ENCODE results near the gene ZEB2. TPM values are rescaled to one million over a fixed set of nuclear protein-coding genes. Genes with fewer than 3 reads are reported as not detected.

The ZEB2 gene
- total RNA-seq, 2 donors from 2014 or later = 49.5 to 61.1 TPM

GRCh38 chr2:144464730-144465129, 55.2 kb downstream of the ZEB2 start:
- peaks cover 3% of the 10 kb centered on the region for H3K36me3 Mint-ChIP-seq (ENCODE audit: low read depth)
- peaks cover 8% of the 10 kb centered on the region for H3K4me1 Mint-ChIP-seq
- no peak overlapping the region for H3K27ac Mint-ChIP-seq
- no peaks in the 10 kb centered on the region for H3K9me3 ChIP-seq (ENCODE audit: control insufficient read depth, low read length, poor library complexity, severe bottlenecking)
- ATAC-seq (no peak), DNase-seq (no peak)
- peaks cover 7% of the 10 kb centered on the region for H3K27me3 Mint-ChIP-seq
- H3K4me3 Mint-ChIP-seq = no peak overlapping the region

- peaks cover 3% of the 10 kb centered on the region for H3K36me3 Mint-ChIP-seq (ENCODE audit: low read depth)
- peaks cover 15% of the 10 kb centered on the region for H3K4me1 Mint-ChIP-seq
- ATAC-seq (no peak), DNase-seq (no peak)
- peak overlapping the region; percentile 27 for H3K27ac Mint-ChIP-seq
- H3K27me3 Mint-ChIP-seq = peaks cover 2% of the 10 kb centered on the region
- H3K4me3 Mint-ChIP-seq = no peak overlapping the region
- no peaks in the 10 kb centered on the region for H3K9me3 ChIP-seq (ENCODE audit: control insufficient read depth, low read length, poor library complexity, severe bottlenecking)
Measured at GRCh38 chr2:144463266-144463665, 56.7 kb downstream of the ZEB2 start.

- peaks cover 11% of the 10 kb centered on the region for H3K4me1 Mint-ChIP-seq
- ATAC-seq = no peak
- peaks cover 3% of the 10 kb centered on the region for H3K36me3 Mint-ChIP-seq (ENCODE audit: low read depth)
Measured at GRCh38 chr2:144462266-144462665, 57.7 kb downstream of the ZEB2 start.

DNA sequence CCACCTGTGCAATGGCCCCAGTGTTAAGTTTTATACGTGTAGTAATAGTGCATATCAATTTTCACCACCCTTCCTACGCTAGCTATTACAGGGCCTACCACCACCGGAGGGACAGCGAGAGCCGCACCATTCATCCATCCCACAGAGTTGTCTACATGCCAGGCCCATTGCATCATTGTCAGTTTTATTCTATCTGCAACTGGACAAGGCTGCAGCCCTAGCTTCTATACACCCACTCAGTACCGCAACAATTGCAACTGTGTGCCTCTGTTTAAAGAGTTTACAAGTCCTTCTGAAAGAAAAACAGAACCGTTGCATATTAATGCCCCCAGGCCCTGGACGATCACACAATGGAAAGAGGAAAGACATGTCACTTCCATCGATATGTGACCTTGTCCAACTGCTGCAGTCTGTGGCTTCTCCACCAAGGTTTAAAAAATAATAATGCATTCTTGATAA, 58.6 kb downstream of the ZEB2 start:
- peaks cover 13% of the 10 kb centered on the region for H3K4me1 Mint-ChIP-seq
- H3K27me3 Mint-ChIP-seq = peaks cover 12% of the 10 kb centered on the region
- H3K9me3 ChIP-seq (ENCODE audit: control insufficient read depth, low read length, poor library complexity, severe bottlenecking) = no peaks in the 10 kb centered on the region
- peaks cover 3% of the 10 kb centered on the region for H3K36me3 Mint-ChIP-seq (ENCODE audit: low read depth)
- H3K4me3 Mint-ChIP-seq = no peak overlapping the region
- no peak for ATAC-seq
- H3K27ac Mint-ChIP-seq = peak overlapping the region; percentile 9
- no peak for DNase-seq

More at GRCh38 chr2:144462266-144462665, 57.7 kb downstream of the ZEB2 start:
- Mint-ChIP-seq H3K4me3 (no peak overlapping the region), H3K27ac (peak overlapping the region; percentile 9), H3K27me3 (peaks cover 5% of the 10 kb centered on the region)
- no peak for DNase-seq
- H3K9me3 ChIP-seq (ENCODE audit: control insufficient read depth, low read length, poor library complexity, severe bottlenecking) = no peaks in the 10 kb centered on the region

GRCh38 chr2:144460727-144461307, 59.1 kb downstream of the ZEB2 start:
- no peak overlapping the region for H3K27ac Mint-ChIP-seq
- ATAC-seq (no peak), DNase-seq (no peak)
- peaks cover 14% of the 10 kb centered on the region for H3K27me3 Mint-ChIP-seq
- no peak overlapping the region for H3K4me3 Mint-ChIP-seq
- peaks cover 13% of the 10 kb centered on the region for H3K4me1 Mint-ChIP-seq
- no peaks in the 10 kb centered on the region for H3K9me3 ChIP-seq (ENCODE audit: control insufficient read depth, low read length, poor library complexity, severe bottlenecking)
- peaks cover 3% of the 10 kb centered on the region for H3K36me3 Mint-ChIP-seq (ENCODE audit: low read depth)

DNA sequence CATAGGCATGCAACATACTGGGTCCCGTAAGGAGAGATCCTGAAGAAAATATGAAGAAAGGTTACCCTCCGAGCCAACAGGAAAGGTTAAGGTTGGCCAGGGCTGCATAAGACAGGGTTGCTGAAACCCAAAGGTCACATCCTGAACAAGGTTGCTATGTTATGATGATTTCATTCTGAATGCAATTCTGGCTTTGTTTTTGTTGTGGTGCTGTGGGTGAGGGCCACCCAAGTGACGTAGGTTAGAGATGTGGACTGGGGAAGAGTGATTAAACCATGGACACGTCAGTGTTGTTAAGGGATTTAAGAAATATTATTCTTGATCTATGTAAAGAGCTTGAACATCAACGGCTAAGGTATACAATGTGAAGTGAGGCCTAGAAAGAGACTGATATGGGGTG, 60.0 kb downstream of the ZEB2 start:
- peaks cover 20% of the 10 kb centered on the region for H3K27me3 Mint-ChIP-seq
- H3K4me1 Mint-ChIP-seq = peaks cover 18% of the 10 kb centered on the region
- peaks cover 3% of the 10 kb centered on the region for H3K36me3 Mint-ChIP-seq (ENCODE audit: low read depth)
- H3K4me3 Mint-ChIP-seq = no peak overlapping the region
- DNase-seq (peak in 1 of 3 donors; percentile 13), ATAC-seq (peak; percentile 81)
- peak overlapping the region; percentile 81 for H3K27ac Mint-ChIP-seq
- H3K9me3 ChIP-seq (ENCODE audit: control insufficient read depth, low read length, poor library complexity, severe bottlenecking) = no peaks in the 10 kb centered on the region

DNA sequence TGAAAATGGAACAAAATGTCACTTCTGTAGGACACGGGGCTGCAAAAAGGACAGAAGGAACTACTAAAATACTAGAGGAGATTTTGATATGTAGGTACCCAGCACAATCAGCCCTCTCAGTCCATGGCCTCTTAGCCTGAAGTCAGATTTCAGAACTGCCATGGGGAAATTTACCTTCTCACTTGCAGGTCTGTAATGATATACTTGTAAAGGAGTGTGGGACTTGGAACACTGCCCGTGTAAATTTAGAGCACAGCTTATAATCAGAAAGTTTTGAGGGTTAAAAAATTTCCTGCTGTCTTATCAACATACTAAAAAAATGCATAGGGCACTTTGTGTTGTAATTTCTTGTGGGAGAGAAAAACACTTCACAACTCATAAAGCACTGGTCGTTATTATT, 60.6 kb downstream of the ZEB2 start:
- DNase-seq = no peak

DNA sequence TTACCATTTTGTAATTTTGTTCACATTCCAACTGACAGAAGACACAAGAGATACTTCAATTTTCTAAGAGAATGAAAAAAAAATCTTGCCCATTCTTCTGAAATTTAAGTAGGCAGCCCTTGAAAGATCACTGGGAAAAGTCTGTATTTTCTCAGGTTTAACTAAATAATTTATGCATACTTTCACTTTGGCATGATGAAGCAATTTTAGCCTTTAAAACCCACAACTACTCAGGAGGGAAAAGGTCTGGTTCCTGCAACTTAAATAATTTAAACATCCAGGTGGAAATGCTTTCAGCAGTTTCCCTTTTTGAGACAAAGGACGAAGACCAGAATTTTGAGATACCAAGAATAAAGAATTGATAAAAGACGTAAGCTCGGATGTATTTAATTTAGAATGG, 61.4 kb downstream of the ZEB2 start:
- H3K36me3 Mint-ChIP-seq (ENCODE audit: low read depth) = no peaks in the 10 kb centered on the region
- ATAC-seq (no peak), DNase-seq (no peak)
- H3K27me3 Mint-ChIP-seq = peaks cover 31% of the 10 kb centered on the region
- no peaks in the 10 kb centered on the region for H3K9me3 ChIP-seq (ENCODE audit: control insufficient read depth, low read length, poor library complexity, severe bottlenecking)
- H3K27ac Mint-ChIP-seq = peak overlapping the region; percentile 81
- H3K4me3 Mint-ChIP-seq = no peak overlapping the region
- H3K4me1 Mint-ChIP-seq = peaks cover 26% of the 10 kb centered on the region

More for the DNA sequence above, 60.6 kb downstream of the ZEB2 start:
- Mint-ChIP-seq H3K27ac (peak overlapping the region; percentile 81), H3K27me3 (peaks cover 27% of the 10 kb centered on the region), H3K4me3 (no peak overlapping the region), H3K4me1 (peaks cover 24% of the 10 kb centered on the region), H3K36me3 (ENCODE audit: low read depth) (peaks cover 3% of the 10 kb centered on the region)
- H3K9me3 ChIP-seq (ENCODE audit: control insufficient read depth, low read length, poor library complexity, severe bottlenecking) = no peaks in the 10 kb centered on the region
- ATAC-seq = no peak

DNA sequence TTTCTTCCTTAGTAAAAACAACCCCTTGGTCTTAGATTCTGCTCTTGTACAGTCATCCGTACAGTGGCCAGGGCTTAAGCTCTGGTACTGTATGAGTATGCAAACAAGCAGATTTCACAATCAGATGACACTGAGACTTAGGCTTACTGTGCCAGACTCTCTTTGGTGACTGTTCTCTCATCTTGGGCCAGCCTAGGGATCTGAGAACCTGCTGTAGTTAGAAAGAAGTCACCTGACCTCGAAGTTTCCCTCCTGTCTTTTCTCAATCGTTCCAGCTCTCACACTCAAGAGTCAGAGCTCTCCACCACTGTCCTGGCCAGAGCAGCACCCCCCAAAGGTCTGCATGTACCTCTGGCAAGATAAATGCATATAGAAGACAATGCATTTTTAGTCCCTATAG, 63.2 kb downstream of the ZEB2 start:
- peaks cover 40% of the 10 kb centered on the region for H3K27me3 Mint-ChIP-seq
- no peak overlapping the region for H3K4me3 Mint-ChIP-seq
- no peak for DNase-seq
- peaks cover 29% of the 10 kb centered on the region for H3K4me1 Mint-ChIP-seq
- no peaks in the 10 kb centered on the region for H3K36me3 Mint-ChIP-seq (ENCODE audit: low read depth)
- peak overlapping the region; percentile 81 for H3K27ac Mint-ChIP-seq
- H3K9me3 ChIP-seq (ENCODE audit: control insufficient read depth, low read length, poor library complexity, severe bottlenecking) = no peaks in the 10 kb centered on the region
- ATAC-seq = peak; percentile 46

DNA sequence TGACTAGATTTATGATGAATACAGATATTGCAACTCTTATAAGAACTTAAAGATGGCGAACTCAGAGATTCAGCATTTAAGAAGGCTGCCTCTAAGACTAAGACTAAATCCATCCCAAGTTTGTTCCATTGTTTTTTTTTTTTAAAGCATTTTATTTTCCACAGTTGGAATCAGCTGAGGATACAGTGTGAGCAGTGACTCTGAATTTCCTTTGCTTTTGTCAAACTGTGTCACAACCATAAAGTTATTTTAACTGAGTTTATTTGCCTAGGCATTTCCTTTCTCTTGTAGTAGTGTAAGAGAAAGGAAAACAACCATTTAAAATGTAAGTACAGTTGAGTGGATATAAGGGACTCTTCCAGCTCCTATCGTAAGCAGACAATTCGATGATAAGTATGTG, 63.9 kb downstream of the ZEB2 start:
- no peak for ATAC-seq
- Mint-ChIP-seq H3K36me3 (ENCODE audit: low read depth) (no peaks in the 10 kb centered on the region), H3K27me3 (peaks cover 40% of the 10 kb centered on the region), H3K4me1 (peaks cover 29% of the 10 kb centered on the region), H3K4me3 (no peak overlapping the region), H3K27ac (peak overlapping the region; percentile 81)
- no peak for DNase-seq
- H3K9me3 ChIP-seq (ENCODE audit: control insufficient read depth, low read length, poor library complexity, severe bottlenecking) = no peaks in the 10 kb centered on the region

GRCh38 chr2:144454466-144455287, 65.2 kb downstream of the ZEB2 start:
- peak overlapping the region; percentile 81 for H3K27ac Mint-ChIP-seq
- H3K4me1 Mint-ChIP-seq = peaks cover 24% of the 10 kb centered on the region
- no peaks in the 10 kb centered on the region for H3K9me3 ChIP-seq (ENCODE audit: control insufficient read depth, low read length, poor library complexity, severe bottlenecking)
- peak overlapping the region; percentile 56 for H3K4me3 Mint-ChIP-seq
- ATAC-seq (peak; percentile 60), DNase-seq (no peak)
- no peaks in the 10 kb centered on the region for H3K36me3 Mint-ChIP-seq (ENCODE audit: low read depth)
- peaks cover 40% of the 10 kb centered on the region for H3K27me3 Mint-ChIP-seq

- no peak overlapping the region for H3K27ac Mint-ChIP-seq
Measured at GRCh38 chr2:144453486-144454158, 66.3 kb downstream of the ZEB2 start.

GRCh38 chr2:144452989-144453336, 67.0 kb downstream of the ZEB2 start:
- DNase-seq (no peak), ATAC-seq (no peak)
- Mint-ChIP-seq H3K4me1 (peaks cover 22% of the 10 kb centered on the region), H3K27ac (peak overlapping the region; percentile 6), H3K36me3 (ENCODE audit: low read depth) (no peaks in the 10 kb centered on the region), H3K4me3 (no peak overlapping the region), H3K27me3 (peaks cover 40% of the 10 kb centered on the region)
- H3K9me3 ChIP-seq (ENCODE audit: control insufficient read depth, low read length, poor library complexity, severe bottlenecking) = no peaks in the 10 kb centered on the region

More at GRCh38 chr2:144453486-144454158, 66.3 kb downstream of the ZEB2 start:
- peaks cover 22% of the 10 kb centered on the region for H3K4me1 Mint-ChIP-seq
- DNase-seq (no peak), ATAC-seq (no peak)
- H3K27me3 Mint-ChIP-seq = peaks cover 40% of the 10 kb centered on the region
- H3K9me3 ChIP-seq (ENCODE audit: control insufficient read depth, low read length, poor library complexity, severe bottlenecking) = no peaks in the 10 kb centered on the region
- no peak overlapping the region for H3K4me3 Mint-ChIP-seq
- no peaks in the 10 kb centered on the region for H3K36me3 Mint-ChIP-seq (ENCODE audit: low read depth)
